HG02840 (cell line): ENCODE data around the gene AK2.
"Not testable (repeated sequence)": the region's sequence is repeated elsewhere in the genome, so short reads cannot be mapped to it uniquely, and the experiment has no call there.

Experiments used
- ATAC-seq: cut with Tn5 transposase; IDR thresholded peaks from one replicate; pipeline ENCODE4 v1.9.1; 2021; ENCODE audit warnings: mild to moderate bottlenecking, moderate library complexity, moderate number of reproducible peaks; ENCODE audit not compliant: unreplicated experiment, low FRiP score

AK2 gene

GRCh38 chr1:32980080-32980479 lies 56.6 kb downstream of the AK2 start:
- no peak for ATAC-seq

DNA sequence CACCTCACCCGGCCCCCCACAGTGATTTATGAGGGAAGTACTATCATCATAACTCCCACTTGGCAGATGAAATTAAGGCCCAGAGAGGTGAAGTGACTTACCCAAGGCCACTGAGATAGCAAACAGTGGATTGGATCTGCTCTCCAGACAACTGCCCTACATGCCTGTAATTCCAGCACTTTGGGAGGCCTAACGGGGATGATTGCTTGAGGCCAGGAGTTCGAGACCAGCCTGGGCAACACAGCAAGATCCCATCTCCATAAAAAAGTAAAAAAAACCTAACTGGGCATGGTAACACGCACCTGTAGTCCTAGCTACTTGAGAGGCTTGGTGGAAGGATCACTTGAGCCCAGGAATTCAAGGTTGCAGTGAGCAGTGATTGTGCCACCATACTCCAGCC lies 57.8 kb downstream of the AK2 start:
- no peak for ATAC-seq

DNA sequence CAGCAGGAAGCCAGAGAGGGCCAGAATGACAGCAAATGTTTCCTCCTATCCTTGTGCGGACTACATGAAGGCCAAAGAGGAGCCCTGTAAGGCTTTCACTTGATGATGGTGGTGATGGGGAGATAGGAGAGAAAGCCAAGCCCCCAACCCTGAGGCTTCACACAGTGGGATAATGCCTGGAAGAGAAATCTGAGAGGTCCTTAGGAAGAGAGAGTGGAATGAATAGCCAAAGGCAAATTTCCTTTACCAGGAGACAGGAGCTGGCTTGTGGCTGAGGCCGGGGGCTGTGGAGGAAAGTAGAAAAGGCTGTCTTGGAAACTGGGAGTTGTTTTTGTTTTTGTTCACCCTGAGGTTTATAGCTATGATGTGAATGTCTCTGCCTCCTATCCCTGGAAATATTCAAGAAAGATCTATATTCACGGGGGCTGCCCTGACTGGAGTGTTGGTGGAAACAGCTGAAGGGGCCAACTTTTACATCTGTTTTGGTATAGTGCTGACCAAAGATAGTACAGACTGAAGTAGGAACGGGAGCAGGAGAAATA lies 59.1 kb downstream of the AK2 start:
- no peak for ATAC-seq

GRCh38 chr1:32975055-32975454 lies 61.6 kb downstream of the AK2 start:
- not testable (repeated sequence) for ATAC-seq

DNA sequence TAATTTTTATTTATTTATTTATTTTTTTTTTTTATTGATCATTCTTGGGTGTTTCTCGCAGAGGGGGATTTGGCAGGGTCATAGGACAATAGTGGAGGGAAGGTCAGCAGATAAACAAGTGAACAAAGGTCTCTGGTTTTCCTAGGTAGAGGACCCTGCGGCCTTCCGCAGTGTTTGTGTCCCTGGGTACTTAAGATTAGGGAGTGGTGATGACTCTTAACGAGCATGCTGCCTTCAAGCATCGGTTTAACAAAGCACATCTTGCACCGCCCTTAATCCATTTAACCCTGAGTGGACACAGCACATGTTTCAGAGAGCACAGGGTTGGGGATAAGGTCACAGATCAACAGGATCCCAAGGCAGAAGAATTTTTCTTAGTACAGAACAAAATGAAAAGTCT lies 63.2 kb downstream of the AK2 start:
- not testable (repeated sequence) for ATAC-seq

DNA sequence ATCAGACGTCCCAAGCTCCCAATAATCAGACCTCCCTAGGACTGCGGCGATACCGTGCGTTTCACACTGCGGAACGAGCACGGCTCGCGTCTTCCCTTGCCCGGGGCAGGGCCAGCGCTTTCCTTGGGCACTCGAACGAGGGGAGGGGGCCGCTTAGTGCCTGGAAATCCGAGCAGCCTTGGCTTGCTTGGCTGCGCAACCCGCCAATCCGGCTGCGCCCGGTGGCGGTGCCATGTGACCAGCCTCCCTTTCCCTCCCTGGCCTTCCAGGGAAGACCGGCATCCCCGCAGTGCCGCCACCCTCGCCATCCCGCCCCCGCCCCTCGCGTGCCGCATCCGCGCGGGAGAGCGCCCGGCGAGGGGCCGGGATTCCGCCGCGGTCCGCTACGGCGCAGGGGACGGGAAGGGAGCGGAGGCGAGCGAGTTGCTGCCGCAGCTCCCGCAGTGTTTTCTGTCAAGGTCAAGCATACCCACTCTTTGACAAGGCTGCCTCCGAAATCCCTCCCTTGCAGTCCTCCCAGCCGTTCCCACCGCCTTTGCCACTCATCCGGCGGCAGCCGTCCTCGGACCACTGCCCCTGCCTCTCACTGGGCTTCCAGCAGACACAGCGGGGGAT lies 63.8 kb downstream of the AK2 start:
- no peak for ATAC-seq

DNA sequence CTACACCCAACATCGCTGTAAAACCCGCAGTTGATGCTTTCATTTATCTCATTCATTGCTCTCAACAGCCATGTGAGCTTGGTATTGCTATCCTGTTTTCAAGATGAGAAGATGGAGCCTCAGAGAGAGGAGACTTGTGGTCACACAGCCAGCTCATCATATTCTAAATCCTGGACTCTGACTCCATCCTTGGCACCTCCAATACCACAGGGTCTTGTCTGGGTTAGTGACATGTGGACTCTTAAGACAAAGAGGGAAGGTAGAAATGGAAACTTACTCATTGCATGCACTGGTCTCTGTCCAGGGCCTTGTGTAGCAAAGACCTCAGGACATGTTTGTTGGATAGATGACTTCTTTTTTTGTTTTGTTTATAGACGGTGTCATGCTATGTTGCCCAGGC lies 65.1 kb downstream of the AK2 start:
- no peak for ATAC-seq

DNA sequence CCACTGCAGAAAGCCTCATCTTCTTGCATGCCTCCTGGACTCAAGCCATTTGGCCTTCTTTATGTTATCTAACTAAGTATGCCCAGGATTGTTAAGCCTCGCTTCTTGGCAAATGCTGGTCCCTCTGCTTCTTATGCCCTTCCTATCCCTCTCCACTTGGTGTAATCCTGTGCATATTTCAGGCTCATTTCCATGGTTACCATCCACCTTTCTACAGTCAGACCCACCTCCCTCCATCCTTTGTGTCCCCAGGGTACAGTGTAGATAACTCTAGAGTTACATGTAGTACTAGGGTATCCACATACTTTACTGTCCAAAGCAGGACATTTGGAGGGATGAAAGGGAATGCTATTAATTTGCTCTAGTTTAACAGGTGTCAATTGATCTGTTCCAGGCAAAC lies 65.5 kb downstream of the AK2 start:
- ATAC-seq, result no peak

DNA sequence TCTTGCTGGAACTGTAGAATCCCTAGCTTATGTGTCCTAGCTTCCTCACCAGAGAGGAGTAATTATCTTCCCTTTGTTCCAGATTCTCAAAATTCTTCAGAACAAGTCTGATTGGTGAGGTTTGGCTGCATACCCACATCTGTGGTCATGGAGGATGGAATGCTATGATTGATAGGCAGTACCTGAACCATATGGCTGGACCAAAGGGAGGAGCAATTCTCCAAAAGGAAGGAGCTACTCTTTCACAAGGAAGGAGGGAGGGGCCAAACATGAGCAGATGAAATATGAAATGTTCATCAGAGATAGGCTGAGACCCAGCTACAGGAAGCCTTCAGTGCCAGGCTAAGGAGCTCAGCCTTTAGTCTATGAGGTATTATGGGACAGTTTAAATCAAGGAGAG lies 67.1 kb downstream of the AK2 start:
- ATAC-seq, result no peak

DNA sequence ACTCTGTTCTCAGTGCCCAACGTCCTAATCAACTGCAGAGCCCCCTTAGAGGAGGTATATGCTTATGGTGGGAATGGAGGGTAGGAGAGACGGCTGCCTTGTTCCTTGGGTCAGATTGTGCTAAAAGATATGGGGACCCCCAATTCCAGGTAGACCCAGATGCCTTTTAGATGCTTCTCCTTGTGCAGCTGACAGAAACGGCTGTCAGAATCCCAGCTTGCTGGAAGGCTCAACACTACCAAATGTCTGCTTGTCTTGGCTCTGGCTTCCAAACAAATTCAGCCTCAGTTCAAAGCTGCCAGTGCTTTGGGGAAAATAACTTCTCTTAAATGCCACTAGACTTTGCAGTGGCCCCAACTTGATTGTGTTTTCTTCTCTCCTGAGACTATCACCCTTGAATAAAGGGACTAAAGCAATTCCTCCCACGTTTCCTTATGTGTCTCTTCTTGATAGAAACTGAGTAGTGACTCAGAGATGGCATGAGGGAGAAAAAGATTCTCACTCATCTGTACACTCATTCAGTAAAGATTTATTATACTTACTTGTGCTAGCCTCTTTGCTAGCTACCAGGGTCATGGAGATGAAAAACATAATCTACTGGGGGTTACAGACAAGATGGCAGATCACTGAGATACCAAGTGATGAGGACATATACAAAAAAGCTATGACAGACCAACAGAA lies 68.7 kb downstream of the AK2 start:
- no peak for ATAC-seq

- no peak for ATAC-seq
These were observed 69.8 kb downstream of the AK2 start for GRCh38 chr1:32966900-32967299.

DNA sequence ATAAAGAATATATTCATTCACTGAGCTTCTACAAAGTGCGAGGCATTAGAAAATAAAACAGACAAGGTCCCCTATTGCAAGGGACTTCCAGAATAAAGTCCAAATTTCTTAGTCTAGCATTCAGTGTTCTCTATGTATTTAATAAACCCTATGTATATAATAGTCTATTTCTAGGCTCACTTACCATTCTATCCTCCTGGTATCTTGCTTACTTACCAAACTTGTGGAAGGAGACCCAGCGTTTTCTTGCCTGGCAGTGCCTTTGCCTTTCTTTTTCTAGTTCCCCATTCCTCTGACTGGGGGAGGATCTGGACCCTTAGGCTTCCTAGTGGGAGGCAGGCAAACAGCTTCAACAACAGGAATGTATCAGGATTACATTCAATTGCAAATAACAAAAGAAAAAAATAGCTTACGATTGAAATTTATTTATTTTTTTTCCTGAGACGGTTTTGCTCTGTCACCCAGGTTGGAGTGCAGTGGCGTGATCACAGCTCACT lies 71.4 kb downstream of the AK2 start:
- ATAC-seq, result no peak

- peak; percentile 77 for ATAC-seq
These were observed 72.0 kb downstream of the AK2 start, which contains the start of gene RNF19B for GRCh38 chr1:32964461-32965250. Gene RNF19B, minus strand, starts transcription at chr1:32964809. Its CDS starts 124 bp downstream, at chr1:32964685.

DNA sequence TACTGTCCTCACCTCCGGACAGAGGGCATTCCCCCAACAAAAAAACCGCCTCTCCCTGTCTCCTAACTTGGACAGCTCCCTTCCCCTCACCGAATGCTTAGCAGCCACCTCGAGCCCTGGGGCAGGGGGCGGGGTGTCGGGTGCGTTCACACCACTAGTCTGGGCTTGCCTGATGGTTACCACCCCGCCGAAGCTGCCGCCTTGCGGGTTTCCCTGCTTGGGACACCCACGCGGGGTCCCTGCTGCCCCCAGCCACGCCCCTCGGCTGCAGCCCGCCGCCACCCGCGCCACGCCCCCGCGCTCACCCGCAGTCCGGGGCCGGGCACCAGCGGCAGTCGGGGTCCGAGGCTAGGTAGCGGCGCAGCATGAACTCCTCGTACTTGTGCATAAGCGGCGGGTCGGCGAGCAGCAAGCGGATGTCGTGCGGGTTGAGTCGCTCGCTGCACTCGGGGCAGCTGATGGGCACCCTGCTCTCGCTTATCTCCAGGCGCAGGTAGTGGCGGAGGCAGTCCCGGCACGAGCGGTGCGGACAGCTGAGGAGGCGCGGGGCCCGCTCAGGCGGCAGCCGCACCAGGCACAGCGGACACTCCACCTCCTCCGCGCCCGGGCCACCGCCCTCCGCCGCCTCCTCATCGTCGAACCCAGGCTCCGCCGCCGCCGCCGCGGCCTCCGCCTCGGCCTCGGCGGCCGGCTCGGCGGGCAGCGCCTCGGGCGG lies 72.8 kb downstream of the AK2 start:
- ATAC-seq, result peak; percentile 24

DNA sequence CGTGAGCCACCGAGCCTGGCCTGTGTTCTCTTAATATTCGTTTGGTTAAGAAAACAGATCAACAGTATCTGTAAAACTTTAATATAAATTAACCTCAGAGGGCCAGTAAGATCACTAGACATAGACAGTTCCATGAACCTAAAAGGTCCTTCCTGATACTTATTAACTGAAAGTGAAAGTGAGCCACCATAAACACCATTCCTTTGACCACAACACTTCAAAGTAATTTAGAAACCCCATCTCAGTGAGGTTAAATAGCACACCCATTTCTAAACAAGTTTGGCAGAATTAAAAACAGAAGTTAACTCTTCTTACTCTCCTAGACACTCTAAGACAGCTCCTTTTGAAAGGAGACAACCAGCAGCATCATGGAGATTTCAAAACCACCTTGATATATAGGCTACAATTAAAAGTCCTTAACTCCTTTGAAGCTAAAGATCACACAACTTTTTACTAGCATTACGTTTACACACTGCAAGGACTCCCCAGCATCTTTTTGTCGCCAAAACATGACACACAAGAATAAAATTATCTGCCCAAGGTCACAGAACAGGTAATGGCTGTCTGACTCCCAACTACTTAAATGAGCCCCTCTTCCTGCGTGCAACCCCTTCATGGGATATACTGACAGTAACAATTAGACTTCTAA lies 74.3 kb downstream of the AK2 start:
- ATAC-seq, result no peak

DNA sequence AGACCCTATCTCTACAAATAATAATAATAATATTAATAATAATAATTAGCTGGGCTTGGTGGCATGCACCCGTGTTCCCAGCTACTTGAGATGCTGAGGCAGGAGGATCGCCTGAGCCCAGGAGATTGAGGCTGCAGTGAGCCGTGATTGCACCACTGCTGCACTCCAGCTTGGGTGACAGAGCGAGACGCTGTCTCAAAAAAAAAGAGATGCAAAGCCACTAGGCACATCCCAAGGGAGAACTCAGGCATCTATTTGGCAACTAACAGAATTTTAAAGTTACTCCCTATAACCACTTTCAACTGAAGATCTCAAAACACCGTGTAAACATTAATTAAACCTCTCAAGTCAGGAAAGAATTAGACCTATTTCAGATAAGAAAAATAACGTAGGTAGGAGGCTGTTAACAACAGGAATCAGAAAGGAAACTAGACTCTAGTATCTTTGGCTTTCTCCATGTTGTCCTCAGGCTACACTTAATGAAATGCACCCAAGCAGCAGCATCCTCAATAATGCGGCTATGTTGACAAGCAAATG lies 75.8 kb downstream of the AK2 start:
- no peak for ATAC-seq

GRCh38 chr1:32960342-32960741 lies 76.3 kb downstream of the AK2 start:
- no peak for ATAC-seq

GRCh38 chr1:32958827-32959226 lies 77.9 kb downstream of the AK2 start:
- no peak for ATAC-seq
